Endothelial cell of umbilical vein (primary cell): ENCODE measurements around the gene SPAG4. TPM values are rescaled to one million over a fixed set of nuclear protein-coding genes. Genes with fewer than 3 reads are reported as not detected.

Experiments
- BruUV-seq: library from RNA; stranded (reverse); fragments of 400-500 nt; replicated peaks from 2 replicates; lab custom pipeline; 2021; lab: Mats Ljungman, UMichigan
- CTCF ChIA-PET: fragments of 300-600, 350-600 bp; sonication (Branson Sonifier 250); formaldehyde crosslinking; loops from one replicate; lab custom pipeline; 2021; ENCODE audit warnings: antibody characterized with exemption, inconsistent platforms; lab: Charles Lee
- POLR2A ChIA-PET: fragments of 300-600, 350-600 bp; sonication (Branson Sonifier 250); formaldehyde crosslinking; loops from one replicate; lab custom pipeline; 2021; ENCODE audit warnings: antibody characterized with exemption, inconsistent platforms; lab: Charles Lee
- DNase-seq: peaks from one replicate; pipeline ENCODE4 v3.0.0-alpha.2; 2011; ENCODE audit warnings: low read depth, low spot score
- FAIRE-seq: peaks from 2 replicates; lab custom pipeline; 2011; peaks lifted over from hg19 to GRCh38; lab: Jason Lieb, UNC
- H2AFZ ChIP-seq: 2 replicates; pipeline ENCODE4 v1.6.0; 2012; ENCODE audit warnings: low read depth, low read length, control low read depth, inconsistent platforms
- H3K27ac ChIP-seq: 2 replicates; pipeline ENCODE4 v1.5.1; 2011; ENCODE audit warnings: low read depth, mild to moderate bottlenecking, control low read depth, low read length, moderate library complexity; ENCODE audit not compliant: insufficient read depth
- H3K27me3 ChIP-seq, 2 experiments: 2 replicates each; pipeline versions ENCODE4 v1.6.0 to v1.6.1; 2011; ENCODE audit warnings: low read length in 2 of 2, mixed read lengths in 1 of 2; ENCODE audit not compliant: control insufficient read depth in 2 of 2, insufficient read depth in 2 of 2
- H3K36me3 ChIP-seq, 2 experiments: 2 replicates in 1 of 2; 3 replicates in 1 of 2; pipeline ENCODE4 v1.5.1; 2011; ENCODE audit warnings: low read length in 2 of 2, mild to moderate bottlenecking in 1 of 2, moderate library complexity in 1 of 2; ENCODE audit not compliant: control insufficient read depth in 2 of 2, insufficient read depth in 2 of 2; ENCODE audit errors: extremely low read depth in 1 of 2
- H3K4me1 ChIP-seq: 3 replicates; pipeline ENCODE4 v1.5.1; 2011; ENCODE audit warnings: mild to moderate bottlenecking, low read length; ENCODE audit not compliant: control insufficient read depth, insufficient read depth; ENCODE audit errors: extremely low read depth
- H3K4me2 ChIP-seq: 2 replicates; pipeline ENCODE4 v1.6.1; 2011; ENCODE audit warnings: low read length, control low read depth, mixed read lengths; ENCODE audit not compliant: insufficient read depth
- H3K4me3 ChIP-seq, 3 experiments: fragments of 200-600 bp in 1 of 3; sonication (generic), shearing (Covaris generic) in 1 of 3; replicated peaks in 1 of 3; 2 replicates each; pipeline ENCODE4 v1.5.1; 2011 to 2016; ENCODE audit warnings: control low read depth in 3 of 3, low read length in 3 of 3, mild to moderate bottlenecking in 2 of 3, inconsistent platforms in 1 of 3, low read depth in 1 of 3, moderate library complexity in 1 of 3; ENCODE audit not compliant: insufficient read depth in 1 of 3
- H3K79me2 ChIP-seq: 2 replicates; pipeline ENCODE4 v1.6.0; 2012; ENCODE audit warnings: low read length, inconsistent platforms; ENCODE audit not compliant: control insufficient read depth, insufficient read depth
- H3K9ac ChIP-seq: replicated peaks from 2 replicates; pipeline ENCODE3; 2011; ENCODE audit warnings: low read length, control low read depth; ENCODE audit not compliant: insufficient read depth; ENCODE audit errors: extremely low read depth
- H3K9me1 ChIP-seq: replicated peaks from 3 replicates; pipeline ENCODE4 v1.6.0; 2011; ENCODE audit warnings: mild to moderate bottlenecking, low read length; ENCODE audit not compliant: control insufficient read depth, insufficient read depth; ENCODE audit errors: extremely low read depth
- H3K9me3 ChIP-seq: replicated peaks from 2 replicates; pipeline ENCODE4 v1.5.1; 2012; ENCODE audit warnings: low read length, inconsistent platforms; ENCODE audit not compliant: control insufficient read depth, insufficient read depth
- H4K20me1 ChIP-seq: replicated peaks from 2 replicates; pipeline ENCODE3; 2011; ENCODE audit warnings: mild to moderate bottlenecking, low read length; ENCODE audit not compliant: control insufficient read depth, insufficient read depth; ENCODE audit errors: extremely low read depth
- CTCF ChIP-seq, 2 donors: IDR thresholded peaks; 1 replicate in 1 of 2; 2 replicates in 1 of 2; pipeline ENCODE4 v1.5.1; 2011; ENCODE audit warnings: low read length in 2 of 2, mild to moderate bottlenecking in 2 of 2, moderate library complexity in 2 of 2, control low read depth in 1 of 2, inconsistent platforms in 1 of 2, low read depth in 1 of 2; ENCODE audit not compliant: insufficient read depth in 1 of 2; ENCODE audit errors: extremely low read depth in 1 of 2
- EZH2 ChIP-seq: IDR thresholded peaks from 2 replicates; pipeline ENCODE4 v1.6.1; 2012; ENCODE audit warnings: borderline replicate concordance, low read depth, mild to moderate bottlenecking, moderate library complexity, low read length, inconsistent platforms; ENCODE audit not compliant: severe bottlenecking
- MAX ChIP-seq: IDR thresholded peaks from 2 replicates; pipeline ENCODE4 v1.6.1; 2011; ENCODE audit not compliant: insufficient read depth, insufficient read length
- MYC ChIP-seq: IDR thresholded peaks from one replicate; pipeline ENCODE4 v1.6.1; 2011; ENCODE audit warnings: mild to moderate bottlenecking, low read depth, low read length
- POLR2AphosphoS5 ChIP-seq: IDR thresholded peaks from 2 replicates; pipeline ENCODE4 v1.6.1; 2012; ENCODE audit warnings: low read depth, mild to moderate bottlenecking, control low read depth, low read length, moderate library complexity; ENCODE audit not compliant: insufficient read depth
- dilution Hi-C: fragments of 300-500 bp; cut with MboI; formaldehyde crosslinking; loops from one replicate; pipeline ENCODE4 v1.15.0; 2019; ENCODE audit warnings: low sequenced_read_pairs; ENCODE audit not compliant: extremely low pct_ligation_motif_present
- intact Hi-C: fragments of 100-400 bp; cut with micrococcal nuclease; formaldehyde crosslinking; loops from one replicate; pipeline ENCODE4 v1.10.0; 2022
- polyA plus RNA-seq, 4 experiments: library from polyadenylated mRNA; depleted of rRNA in 3 of 4; stranded (reverse) in 3 of 4; unstranded in 1 of 4; fragments of >200 nt; gene quantifications; 2 replicates each; pipeline versions ENCODE4 v1.2.1 to v1.2.3, GENCODE V29; 2011 to 2012; ENCODE audit warnings: missing spikeins in 1 of 4
- total RNA-seq: library from RNA; stranded (reverse); gene quantifications from 2 replicates; pipeline ENCODE4 v1.2.3, GENCODE V29; 2021

The SPAG4 gene
- total and polyA plus RNA-seq, 2 donors (not counting 3 experiments of a cell fraction or from before 2014, with no cell fraction given) = 3.7 to 9.5 TPM

GRCh38 chr20:35632539-35633115, 17.0 kb downstream of the SPAG4 start:
- no peak for DNase-seq
- no peaks in the 10 kb centered on the region for H3K9me1 ChIP-seq
- no peak overlapping the region for H3K4me2 ChIP-seq
- ChIA-PET POLR2A (interaction anchor here (0.5 kb wide), 1 partner anchor 502 kb away, joined by 5 read pairs; no protein-coding TSS in a partner anchor), CTCF (interaction anchor here (2.3 kb wide), 1 partner anchor 14 kb away, joined by 11 read pairs; no protein-coding TSS in a partner anchor)
- BruUV-seq = no TSS peak
- dilution Hi-C loops (no loop called here), intact Hi-C loops (no loop called here)
- peaks cover 6 to 28% of the 10 kb centered on the region in 2 experiments for H3K36me3 ChIP-seq
- H3K27me3 ChIP-seq = no peaks in the 10 kb centered on the region
- TF ChIP-seq MYC (no peak), MAX (no peak), POLR2AphosphoS5 (no peak), EZH2 (no peak), CTCF (IDR thresholded peaks at IDR 0.05; ENCODE audit: extremely low read depth in 1 of 2, insufficient read depth in 1 of 2, low read depth in 1 of 2, low read length in 2 of 2) (no peak)
- H3K9ac ChIP-seq = no peak overlapping the region
- no peaks in the 10 kb centered on the region for H3K9me3 ChIP-seq
- H3K27ac ChIP-seq = no peak overlapping the region
- no peak for FAIRE-seq
- H3K79me2 ChIP-seq = peaks cover 12% of the 10 kb centered on the region
- no peak overlapping the region for H3K4me3 ChIP-seq
- H4K20me1 ChIP-seq = no peaks in the 10 kb centered on the region
- H2AFZ ChIP-seq = no peak overlapping the region
- no peaks in the 10 kb centered on the region for H3K4me1 ChIP-seq
